ENCODE data around the gene SOX6.

SOX6 gene

DNA sequence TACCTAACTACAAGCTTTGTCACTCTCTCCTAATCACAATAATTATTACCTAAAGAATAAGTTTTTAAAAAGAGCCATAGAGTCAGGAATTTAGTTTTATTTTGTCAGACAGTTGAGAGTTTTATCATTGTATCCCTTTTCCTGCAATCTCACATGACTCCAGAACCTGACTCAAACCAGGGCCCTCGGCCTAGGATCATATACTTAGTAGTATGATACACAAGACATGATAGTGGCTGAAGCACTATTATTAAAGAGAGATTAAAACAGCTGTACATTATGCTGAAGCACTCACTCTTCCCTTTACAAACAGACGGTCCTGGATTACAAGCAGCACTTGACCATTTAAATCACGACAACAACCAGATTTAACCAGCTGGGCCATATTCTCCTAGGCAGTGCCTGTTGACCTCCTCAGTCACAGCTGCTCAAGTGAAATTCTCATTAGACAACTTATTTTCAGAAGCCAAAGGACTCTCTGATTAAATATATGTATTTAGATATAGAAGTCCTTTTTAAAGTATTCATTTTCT, 44.0 kb downstream of the SOX6 start:
- no peak for DNase-seq

GRCh38 chr11:16311831-16312230, 44.5 kb downstream of the SOX6 start:
- no peak for DNase-seq

DNA sequence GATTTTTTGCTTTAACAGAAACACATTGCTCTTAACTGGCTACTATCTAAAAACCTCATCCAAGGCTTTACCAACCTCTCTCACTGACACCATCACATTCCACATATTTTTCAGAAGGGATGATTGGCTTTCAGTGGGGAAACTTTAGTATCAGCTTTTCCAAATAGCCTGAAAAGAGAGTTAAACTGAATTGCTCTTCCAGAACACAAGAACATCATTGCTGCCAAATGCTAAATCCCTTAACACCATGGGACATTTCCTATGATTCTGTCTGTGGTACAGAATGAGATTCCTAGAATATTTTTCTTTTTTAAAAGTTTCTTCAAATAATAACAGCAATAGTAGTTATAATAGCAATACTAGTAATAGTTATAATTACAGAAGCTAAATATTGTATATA, 45.4 kb downstream of the SOX6 start:
- DNase-seq = no peak

- DNase-seq = no peak
These were observed 47.1 kb downstream of the SOX6 start for GRCh38 chr11:16309226-16309625.

- no peak for DNase-seq
These were observed 54.9 kb downstream of the SOX6 start for GRCh38 chr11:16301462-16301861.

- no peak for DNase-seq
These were observed 56.2 kb downstream of the SOX6 start for GRCh38 chr11:16299884-16300782.

GRCh38 chr11:16299390-16299789, 57.0 kb downstream of the SOX6 start:
- no peak for DNase-seq

DNA sequence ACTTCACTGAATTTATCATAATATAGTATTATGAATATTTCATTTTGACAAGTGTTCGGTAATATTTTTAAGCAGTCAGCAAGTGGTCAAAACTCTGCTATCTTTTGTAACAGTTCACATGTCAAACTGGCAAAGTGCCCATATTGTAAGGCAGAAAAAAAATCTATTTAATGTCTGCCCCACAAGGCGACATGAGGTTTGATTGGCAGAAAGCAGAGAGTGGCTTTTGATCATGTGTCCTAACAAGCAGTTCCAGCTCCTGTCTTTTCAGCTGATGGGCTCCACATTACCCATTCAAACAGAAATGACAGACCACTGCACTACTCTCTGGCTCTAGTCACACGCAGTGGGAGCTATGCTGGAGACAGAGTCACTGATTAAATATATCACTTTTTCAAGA, 59.0 kb downstream of the SOX6 start:
- DNase-seq = no peak

DNA sequence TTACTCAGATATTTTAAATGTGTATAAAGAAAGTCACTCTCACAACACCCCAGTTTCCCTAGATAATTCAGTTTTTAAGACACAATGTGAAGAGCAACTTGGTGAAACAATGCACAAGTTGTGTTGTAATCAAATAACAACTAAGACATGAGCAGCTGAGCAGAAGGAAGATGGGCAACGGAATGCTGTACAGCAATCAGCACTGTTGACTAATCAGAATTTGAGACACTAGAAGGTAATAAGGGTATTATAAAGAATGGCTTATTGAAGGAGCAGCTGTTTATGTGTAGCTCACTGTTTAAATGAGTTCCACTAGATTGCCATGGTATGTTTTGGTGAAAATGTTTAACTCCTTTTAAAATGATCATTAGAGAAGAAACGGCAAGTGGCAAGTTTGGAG, 60.1 kb downstream of the SOX6 start:
- DNase-seq = no peak

GRCh38 chr11:16295592-16295991, 60.8 kb downstream of the SOX6 start:
- DNase-seq = no peak

DNA sequence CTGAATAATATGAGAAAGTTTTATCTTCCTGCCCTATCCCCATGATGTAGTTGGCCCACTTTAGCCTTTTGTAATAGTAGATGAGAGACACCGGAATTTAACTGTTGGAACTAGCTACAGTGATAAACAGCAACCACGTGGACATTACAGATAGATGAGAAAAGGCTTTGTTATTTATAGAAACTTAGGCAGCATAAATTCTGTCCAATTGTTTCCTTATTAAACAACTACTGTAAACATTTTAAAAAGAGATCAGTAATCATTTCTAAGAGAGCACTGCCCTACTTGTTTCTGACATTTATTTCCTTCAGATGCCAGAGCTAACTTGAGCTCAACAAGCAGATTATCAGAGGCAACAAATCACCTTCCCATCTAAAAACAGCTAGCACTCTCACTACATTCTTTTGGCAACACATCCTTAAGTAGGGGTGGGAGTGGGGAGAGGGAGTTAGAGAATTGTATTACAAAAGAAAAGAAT, 63.1 kb downstream of the SOX6 start:
- no peak for DNase-seq

DNA sequence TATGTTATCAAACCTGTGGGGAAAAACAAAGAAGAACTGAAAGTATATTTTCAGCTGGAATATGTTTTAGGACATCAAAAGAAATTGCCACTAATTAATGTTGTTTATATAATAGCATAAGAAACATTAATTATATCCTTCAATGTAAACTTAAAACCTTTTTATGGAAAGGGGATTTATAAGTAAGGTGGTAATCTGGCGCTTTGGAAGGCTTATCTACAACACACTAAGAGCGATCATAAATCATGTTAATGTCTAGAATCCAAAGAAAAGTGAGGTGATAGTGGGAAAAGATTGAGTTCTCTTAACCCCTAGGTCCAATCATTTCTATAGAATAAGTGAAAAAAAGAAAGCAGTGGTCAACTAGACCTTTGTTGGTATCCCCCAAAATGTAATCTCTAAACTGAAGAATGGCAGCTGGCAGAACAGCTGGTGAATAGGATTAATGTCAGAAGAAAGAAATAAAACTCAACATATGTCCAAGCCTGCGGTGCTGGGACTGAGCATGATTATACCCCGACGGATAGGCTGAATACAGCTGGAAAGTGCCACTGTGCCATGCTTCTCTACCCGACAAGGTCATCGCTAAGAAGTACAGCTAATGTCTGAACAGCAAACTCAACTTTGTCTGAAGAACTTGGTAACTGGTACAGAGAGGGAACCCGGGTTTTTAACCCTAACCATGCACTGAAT, 64.0 kb downstream of the SOX6 start:
- no peak for DNase-seq

DNA sequence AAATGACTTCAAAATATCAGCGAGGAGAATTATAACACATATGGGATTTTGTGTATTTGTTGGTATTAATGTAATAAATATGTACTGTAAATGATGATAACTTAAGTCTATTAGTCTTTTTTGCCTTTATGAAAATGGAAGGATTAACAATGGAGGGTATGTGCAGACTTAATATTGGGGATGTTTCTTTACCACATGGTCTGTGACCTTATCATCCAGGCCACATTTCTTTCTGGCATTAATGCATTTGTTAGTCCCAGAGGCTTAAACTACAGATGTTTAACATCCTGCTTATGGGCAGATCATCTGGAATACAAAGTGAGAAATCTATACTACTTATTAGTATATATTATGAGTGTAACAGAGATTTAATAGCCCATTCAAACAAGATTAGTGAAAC, 64.6 kb downstream of the SOX6 start:
- DNase-seq = no peak

DNA sequence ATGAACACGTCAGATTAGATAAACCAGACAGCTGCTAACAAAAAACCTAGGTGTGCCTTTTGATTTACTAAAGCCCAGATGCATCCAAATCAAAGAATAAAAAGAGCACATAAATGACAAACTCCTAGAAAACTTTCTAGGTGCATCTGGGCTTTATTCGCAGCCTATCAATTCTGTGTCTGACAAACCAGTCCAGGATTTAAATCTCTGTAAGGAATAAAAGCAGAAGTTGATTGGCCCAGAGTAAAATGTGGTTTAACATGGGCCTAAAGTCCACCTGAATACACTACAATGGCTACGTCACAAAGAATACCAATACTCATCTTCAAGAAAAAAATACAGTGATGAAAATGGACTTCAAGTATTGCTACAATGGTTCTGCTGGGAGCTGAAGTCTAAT, 66.8 kb downstream of the SOX6 start:
- no peak for DNase-seq

DNA sequence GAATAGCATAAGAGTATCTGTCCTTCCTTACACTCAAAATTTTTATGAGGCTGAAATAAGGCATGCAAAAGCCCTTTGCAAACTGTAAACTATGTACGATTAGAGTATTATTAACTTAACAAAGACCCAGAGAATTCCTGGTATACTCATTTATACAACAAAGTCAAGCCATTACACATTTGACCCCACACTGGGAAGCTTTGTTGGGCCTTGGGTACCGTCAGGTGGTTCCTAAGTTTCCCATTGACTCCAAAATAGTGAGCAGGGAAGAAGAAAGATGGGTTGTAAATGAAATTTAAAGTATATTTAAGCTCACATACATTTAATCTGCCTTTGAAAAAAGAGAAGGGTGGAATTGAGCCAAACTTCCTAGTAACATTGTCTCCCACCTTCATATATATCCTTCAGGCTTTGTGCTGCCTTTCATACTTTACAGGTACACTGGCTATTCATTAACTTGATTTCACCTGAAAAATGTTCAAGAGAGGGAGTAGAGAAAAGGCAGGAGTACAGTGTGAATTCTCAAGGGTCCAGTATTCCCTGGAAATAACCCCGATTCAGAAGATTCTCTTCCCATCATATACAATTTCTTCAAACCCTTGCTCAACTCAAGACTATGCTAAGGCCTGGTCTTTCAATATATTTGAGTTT, 68.6 kb downstream of the SOX6 start:
- DNase-seq = no peak

GRCh38 chr11:16286095-16286494, 70.3 kb downstream of the SOX6 start:
- DNase-seq = no peak

DNA sequence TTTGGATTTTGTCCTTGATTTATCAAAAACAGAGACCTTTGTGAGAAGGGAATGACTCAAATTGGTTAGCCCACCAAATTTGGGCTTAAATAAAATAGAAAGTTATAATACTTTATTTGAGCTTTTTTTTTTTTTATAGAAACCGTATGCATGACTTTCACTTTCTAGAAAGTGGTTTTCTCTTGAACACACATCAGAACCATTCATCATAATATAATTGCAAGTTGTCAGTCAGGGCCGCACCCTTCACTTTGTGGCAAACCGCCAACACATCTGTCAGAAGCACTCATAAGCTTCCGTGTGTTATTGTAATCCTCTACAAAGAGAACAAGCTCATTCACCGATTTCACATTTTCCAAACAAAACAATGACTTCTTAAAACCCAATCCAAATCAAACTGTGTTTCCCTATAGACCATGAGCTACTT, 76.1 kb downstream of the SOX6 start:
- no peak for DNase-seq

GRCh38 chr11:16279524-16279923, 76.8 kb downstream of the SOX6 start:
- DNase-seq = no peak

DNA sequence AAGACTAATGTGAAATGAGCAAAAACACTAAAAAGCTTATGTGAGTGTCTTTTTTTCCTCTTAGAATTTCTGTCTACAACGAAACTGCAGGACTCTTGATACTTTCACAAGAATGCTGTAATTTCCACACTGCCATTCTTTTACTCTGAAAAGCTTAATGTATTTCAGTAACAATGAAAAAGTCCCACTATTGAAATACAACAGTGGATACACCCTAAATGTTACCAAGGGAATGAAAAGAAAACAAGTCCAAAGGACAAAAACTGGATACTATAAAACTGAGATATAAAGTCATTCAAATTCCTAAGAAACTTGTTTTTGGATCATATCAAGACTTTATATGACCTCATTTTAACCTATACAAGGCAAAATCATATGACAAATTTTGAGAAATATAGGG, 77.4 kb downstream of the SOX6 start:
- no peak for DNase-seq

GRCh38 chr11:16278273-16278672, 78.1 kb downstream of the SOX6 start:
- no peak for DNase-seq

DNA sequence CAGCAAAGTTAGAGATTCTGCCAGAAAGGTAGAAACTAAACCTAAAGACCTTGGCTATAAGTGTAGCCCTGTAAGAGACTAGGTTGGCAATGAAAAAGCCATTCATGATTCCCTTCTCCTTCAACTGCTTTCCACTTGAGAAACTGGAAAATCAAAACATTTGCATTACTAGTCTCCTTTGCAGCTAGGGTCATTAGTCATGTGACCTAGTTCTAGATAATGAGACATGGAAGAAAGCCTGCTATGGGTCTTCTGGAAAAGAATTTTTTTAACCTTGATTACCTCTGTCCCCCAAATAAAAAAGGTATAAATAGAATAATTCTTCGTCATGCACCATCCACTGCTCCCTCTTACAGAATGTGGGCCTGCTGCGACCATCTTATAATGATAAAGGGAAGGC, 80.1 kb downstream of the SOX6 start:
- DNase-seq = no peak

DNA sequence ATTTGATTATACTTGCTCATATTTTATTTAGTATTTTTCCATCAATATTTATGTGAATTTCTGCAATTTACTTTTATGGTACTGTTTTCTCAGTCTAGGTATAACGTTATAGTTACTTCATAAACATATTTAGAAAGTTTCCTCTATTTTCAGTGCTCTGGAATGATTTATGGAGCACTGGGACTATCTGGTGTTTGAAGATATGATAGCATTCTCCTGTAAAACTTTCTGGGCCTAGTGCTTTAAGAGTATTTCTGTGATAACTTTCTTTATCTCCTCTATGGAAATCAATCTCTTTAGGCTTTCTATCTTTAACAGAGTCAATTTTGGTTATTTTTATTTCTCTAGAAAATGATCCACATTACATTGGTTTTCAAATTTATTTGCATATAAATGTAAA, 85.1 kb downstream of the SOX6 start:
- DNase-seq = no peak

DNA sequence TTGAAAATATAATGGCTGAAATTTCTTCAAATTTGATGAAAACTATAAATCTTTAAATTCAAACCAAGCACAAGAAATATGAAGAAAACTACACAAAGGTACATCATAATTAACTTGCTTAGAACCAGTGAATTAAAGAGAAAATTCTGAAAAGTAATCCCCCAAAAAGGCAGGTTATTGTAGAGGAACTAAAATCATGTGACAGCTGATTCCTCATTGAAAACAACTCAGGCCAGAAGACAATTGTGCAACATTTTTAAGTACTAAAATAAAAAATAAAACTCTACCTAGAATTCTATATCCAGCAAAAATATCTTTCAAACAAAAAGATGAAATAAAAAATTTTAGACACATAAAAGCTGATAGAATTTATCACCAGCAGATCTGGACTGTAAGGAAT, 90.3 kb downstream of the SOX6 start:
- no peak for DNase-seq

GRCh38 chr11:16265022-16265421, 91.3 kb downstream of the SOX6 start:
- DNase-seq = no peak

All from SIG-M5 (cell line).